Activated CD8-positive, alpha-beta memory T cell treated with anti-CD3 and anti-CD28 coated beads for 1 hour (primary cell): ENCODE results near the gene TENT5C.

Experiments
- DNase-seq, 2 donors: peaks; one replicate each; pipeline ENCODE4 v3.0.0-alpha.2; 2020; ENCODE audit warnings: low read depth in 1 of 2; ENCODE audit errors: extremely low read depth in 1 of 2

Gene TENT5C

DNA sequence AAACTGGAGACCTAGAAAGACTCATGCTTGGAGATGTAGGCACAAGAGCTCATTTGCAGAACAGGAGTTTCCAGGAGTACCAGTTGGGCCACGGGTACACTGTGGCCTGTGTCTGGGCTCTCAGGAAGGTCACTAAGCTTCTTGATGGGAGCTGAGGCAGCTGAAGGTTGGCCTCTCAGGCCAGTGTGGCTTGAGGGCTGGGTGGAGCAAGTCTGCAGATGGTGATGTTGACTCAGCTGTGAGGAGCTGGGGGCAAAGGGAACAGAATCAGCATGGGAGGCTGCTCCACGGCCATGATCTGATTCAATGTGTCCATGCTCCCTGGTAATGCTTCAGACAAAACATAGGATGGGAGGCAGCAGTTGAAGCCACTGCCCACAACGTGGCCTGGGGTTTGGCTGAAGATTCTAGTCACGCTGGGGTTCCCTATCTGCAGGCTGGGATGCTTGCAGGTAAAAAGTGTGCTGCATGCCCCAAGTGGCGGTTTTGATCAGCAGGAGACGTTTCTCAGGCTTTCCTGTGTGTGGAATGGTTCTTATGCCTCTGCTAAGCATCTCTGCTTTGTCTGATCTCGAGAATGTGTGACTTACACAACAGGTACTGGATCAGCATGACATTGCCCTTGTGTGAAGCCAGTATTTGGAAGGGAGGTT is 15.4 kb upstream of the TENT5C start:
- DNase-seq = no peak

DNA sequence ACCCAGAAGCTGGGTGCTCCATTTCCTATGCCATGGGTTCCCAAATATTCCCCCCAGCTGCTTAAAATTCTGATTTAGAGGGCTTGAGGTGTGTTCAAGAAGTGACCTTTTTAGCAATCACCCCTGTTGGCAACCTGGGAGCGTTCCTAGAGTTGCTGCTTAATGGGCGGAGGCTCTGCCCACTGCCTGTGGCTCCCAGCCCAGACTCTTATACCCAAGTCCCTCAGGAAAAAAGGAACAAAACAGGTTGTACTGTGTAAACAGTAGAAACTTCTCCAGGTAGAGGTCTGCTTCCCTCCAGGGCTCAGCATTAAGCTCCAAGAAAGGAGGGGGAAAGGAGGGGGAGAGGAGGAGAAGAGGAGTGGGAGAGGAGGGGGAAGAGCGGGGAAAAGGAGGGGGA is 14.6 kb upstream of the TENT5C start:
- no peak for DNase-seq

DNA sequence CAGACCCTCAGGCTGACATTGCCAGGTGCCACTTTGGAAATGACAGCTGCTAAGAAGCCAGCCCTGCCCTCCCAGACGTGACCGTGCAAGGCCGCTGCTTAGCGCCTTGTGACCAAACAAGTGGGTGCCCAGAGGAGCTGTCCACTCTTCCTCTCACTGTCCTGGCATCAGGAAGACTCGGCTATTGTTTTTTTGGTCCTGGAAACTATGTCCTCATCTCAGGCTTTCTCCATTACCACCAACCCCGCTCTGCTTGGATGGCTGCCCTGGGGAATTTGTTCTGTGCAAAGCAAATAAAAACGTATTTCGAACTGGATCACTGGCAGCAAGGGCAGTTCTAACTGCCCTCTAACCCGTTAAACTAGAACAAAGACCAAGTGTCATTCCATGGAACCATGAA is 13.7 kb upstream of the TENT5C start:
- DNase-seq = no peak

DNA sequence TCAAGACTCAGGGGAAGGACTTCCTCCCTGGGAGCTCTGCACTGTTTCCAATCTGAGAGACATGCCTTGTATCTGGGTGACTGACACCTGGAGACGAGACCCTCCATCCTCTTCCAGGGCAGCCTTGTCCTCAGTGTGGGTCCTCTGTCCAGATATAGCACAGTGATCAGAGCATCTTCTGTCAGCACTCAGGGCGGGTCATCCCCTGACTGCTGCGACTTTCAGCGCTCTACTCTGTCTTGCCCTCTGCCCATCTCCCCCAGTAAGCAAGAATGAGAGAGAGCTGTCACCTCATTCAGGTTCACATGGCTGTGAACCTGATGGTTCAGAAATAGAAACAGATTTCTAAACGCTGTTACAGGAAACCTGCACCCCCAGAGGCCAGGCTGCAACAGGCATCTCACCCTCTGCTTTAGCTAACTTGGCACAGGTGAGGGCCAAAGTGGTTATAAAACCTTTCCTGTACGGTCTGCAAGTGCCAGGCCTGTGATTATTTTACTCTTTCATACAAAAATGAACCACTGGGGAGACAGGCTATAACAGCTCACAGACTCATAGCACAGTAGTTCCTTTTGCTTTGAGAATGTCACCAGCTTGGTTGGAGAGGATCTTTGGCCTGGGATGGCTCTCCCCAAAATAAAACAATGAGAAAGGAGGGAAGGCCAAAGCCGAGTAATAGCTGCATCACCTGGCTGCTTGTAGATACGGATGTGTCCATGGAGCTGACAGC is 11.4 kb upstream of the TENT5C start:
- DNase-seq = no peak

DNA sequence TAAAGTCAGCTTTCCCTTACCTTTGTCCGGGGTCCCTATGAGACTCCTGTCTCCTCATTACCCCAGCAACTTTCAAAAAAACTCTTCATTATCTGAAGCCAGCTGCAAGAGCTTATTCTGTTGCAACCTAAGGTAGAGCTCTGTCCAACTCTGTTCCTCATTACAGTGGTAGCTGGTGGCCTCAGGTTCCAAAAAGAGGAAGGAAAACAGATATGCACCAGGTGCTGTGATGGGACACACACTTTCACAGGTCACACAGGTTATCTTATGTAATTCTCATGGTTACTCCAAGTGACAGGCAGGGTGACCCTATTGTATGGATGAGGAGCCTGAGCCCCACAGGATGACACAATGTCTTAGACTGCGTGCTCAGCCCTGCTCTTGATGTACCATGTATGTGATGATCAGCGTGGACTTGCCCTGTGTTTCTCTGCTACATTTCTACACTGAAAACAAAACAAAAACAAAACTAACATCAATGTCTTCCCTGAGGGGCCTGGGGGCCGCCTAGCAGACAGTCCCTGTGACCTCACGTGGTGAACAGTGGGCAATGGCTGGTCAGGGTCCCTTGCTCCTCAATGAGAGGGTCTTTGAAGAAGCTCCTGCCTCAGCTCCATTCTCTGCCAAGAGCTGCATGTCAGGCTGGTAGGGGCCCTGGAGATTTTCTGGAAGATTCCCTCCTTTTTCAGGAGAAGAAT is 9.7 kb upstream of the TENT5C start:
- DNase-seq = no peak

DNA sequence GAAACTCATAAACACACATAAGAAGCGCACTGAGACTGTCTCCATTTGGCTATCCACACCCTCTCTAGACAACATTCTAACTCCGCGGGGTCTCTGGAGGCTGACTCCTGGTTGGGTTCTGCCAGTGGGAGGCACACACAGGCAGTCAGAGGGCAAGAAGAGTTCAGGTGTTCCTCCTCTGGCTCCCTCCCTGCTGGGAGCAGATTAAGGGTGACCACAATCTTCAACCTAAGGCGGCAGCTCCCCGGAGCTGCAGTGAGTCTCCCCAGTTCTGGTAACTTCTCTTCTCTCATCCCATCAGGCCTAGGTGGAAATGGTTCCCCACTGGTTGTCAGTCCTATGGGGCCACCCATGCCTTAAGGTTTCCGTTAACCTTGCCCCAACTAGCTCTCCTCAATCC is 7.4 kb upstream of the TENT5C start:
- DNase-seq = no peak

DNA sequence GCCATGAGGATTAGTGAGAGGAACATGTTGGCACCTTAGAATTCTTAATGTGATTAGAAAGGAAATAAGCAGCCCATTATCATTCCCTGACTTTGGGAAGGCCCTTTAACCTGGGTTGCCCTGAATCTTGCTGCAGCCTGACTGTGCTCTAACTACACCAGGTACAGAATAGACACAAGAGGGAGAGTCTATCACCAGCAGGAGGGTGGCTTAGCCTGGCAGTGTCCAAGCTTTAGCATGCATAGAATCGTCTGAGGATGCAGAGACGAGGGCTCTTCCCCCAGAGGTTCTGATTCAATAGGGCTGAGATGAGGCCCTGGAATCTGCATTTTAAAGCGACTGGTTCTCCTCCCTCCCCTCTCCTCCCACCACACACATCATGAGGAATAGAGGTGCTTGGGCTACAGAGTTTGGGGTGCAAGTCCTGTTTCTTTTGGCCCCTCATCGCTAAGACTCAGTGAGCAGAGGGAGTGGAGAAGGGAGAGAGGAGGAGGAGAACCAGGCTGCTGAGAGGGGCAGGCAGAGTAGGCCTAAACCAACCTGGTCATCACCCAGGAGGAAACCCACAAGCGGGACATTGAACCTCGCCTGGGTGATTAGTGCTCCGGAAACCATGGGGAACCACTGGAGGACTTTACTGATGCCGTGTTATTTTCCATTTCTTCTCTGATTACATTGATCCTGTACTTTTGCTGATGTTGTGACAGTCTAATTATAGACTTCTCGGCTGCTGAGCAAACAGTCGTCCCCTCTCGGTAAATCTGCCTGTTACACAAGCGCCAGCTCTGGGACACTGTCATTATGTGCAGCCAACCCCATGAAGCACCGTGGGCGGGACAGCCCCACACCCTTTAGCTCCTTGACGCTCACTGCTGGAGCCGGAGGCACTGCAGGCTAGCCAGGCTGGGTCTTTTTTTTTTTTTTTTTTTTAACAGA is 6.3 kb upstream of the TENT5C start:
- no peak for DNase-seq

DNA sequence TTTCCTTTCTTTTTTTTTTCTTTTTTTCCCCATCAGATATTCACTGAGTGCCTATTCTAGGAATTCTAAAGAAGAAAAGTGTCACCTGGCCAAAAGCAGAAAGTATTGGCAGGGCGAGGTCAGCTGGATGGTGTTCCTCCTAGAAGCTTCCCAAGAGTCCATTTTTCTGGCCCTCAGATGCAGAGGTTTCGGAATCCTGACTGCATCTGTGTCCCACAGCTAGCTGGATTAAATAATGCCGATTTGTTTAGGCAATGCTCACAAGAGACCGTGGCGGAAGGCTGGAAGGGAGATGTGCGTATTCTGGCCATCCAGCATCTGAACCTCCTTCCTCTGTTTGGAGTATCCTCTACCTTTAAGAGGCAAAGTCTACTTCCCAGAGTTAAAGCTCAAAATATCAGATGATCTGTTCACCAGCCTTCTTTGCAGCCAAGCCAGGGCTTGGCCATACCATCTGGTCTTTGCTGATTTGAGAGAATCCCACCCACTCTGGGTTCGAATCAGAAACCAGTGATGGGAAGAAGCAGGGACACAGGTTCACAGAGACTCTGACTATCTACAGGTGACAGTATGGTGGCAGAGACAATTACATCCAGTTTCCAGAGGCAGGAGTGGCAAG is 5.4 kb upstream of the TENT5C start:
- no peak for DNase-seq

DNA sequence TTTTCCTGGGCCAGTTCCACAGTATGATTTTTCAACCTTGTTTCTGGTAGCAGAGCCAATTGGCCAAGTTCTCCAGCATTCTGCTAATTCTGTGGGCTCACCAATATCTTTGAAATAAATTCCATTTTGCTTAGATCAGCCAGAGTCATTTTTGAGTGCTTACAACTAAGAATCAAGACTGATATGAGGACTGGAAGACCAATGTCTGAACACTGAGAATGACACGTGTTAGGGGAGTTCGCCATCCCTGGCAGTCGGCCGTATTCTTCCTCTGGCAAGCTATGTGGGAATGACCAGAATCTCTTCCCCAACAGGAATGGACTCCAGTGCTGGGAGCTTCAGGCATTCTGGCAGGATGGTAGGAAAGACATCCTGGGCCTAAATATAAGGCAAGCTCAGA is 4.9 kb upstream of the TENT5C start:
- no peak for DNase-seq

DNA sequence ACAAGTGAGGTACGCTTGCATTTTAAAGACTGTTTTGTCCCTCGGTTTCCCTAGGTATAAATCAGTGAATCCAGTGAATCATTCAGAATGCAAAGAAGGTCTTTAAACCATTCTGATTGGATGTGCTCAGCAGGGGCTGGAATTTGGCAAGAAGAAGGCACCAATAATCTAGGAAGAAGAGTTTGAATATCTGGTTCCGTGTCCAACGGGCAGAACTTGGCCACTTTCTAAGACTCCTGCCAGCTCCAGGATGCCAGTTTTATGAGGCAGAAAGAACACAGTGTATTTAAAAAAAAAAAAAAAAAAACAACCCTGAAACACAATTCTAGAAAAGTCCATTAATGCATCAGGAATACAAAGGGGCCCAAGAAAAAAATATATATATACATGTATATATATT is 3.0 kb upstream of the TENT5C start:
- DNase-seq = no peak

DNA sequence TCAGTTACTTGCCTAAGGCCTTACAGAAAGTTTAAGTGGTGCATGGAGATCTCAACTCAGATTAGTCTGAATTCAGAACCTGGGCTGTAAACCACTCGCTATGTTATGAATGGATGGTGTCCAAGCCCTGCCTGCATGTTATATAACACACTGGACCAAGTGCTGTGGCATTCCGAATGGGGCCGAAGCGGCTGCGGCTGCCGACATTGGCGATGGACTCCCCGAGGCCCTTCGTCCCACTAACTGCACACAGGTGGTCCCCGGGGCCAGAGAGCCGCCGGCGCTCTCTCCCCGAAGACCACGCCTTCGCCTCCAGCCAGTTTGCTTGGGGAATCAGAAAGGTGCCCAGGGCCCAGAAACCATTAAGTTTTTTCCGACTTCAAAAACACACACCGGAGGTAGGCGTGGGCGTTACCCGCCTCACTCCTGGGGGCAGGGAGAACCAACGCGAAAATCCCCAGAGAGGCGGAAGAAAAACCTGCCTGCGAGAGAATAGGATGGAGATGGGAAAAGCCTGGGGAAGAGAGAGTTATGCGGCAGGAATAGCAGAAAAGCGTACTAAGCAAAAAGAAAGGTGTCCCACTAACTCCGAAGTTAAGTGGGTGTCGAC is 579 bp upstream of the TENT5C start:
- no peak for DNase-seq

DNA sequence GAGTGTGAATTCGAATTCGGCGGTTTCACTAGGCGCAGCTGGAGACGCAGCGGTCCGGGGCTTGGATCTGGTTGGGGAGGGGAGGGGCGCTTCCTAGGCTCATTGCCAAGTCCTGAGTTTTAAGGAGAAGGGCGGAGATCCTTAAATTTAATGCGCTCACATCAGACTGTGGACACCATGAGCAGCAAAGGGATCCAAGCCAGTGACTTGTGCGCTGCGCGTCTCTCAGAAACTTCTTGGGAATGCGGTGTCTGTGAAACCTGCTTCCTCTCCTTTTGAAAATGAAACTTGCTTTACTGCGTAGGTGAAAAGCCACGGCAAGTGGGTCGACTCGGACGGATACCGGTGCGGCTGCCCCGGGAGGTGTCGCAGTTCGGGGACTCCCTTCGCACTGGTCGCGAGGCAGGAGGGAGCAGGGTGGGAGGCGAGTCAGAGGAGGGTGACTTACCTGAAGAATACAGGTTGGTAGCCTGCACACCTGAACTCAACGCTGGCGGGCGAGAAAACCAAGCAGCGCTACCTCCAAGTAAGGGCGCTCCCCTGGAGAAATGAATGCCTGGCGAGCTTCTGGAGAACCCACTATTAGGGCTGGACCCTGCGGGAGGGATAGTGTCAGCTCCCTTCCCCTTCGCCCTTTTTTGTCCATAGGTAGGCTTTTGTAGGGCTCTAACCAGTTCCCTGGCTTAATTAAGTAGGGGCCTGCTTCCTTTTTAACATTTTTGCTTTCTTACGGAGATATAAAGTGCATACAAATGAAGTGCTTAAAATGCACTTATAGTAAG is 992 bp downstream of the TENT5C start:
- peak; percentile 17 to 19 for DNase-seq

DNA sequence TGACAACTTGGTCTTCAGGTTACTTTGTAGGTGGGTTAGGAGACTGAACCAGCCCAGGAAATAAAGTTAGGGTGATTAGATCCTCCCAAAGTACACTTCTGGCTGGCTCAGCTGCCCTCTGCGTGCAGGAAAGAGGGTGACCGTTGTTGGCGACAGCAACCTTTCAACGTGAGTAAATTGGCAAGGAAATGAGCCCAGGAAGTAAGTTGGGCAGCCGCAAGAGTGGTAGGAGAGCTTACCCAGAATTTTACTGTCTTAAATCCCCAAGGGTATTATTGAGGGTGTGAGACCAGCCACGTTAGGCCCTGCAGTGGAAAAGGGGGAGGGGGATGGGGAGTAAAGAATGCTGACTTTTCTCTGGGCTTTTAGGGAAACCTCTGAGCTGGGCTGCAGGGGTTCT is 1.6 kb downstream of the TENT5C start:
- DNase-seq = peak; percentile 22 to 25

DNA sequence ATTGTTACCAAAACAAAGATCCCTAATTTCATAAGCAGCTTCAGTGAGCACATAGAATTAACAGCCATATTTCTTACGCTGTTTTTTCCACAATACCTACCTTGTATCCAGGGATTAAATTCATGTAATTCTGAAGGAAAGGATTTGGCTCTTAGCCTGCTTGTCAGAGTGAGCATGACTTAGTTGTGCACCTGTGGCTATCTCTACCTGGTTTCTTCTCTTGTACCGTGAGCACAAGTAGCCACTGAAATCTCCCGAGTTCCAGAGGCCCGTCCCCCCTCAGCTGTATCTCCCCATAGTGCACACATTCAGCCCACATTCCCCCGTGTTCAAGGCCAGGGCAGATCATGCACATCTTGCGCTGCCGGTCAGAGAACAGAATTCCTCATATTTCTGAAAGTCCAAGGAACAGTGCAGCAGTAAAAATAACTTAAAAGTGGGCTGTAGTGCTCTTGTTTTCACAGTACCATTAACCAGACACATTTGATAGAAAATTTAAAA is 2.3 kb downstream of the TENT5C start:
- DNase-seq = no peak

DNA sequence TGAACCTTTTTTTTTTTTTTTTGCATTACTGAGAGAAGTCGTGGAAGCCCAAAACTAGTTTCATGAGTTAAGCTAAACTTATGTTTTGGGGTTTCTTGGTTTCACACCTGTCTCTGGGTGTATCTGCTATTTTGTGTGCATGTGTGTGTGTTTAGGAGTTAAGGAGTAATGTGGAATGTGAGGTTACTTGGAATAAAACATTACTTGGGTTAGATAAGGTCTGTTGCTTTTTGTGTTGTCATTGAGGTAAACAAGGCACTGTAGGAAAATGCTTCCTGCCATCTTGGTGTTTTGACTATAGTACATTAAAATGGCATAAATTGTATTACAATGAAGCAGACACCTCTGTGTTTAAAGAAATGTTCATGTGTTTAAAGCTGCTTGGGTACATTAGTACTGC is 2.9 kb downstream of the TENT5C start:
- DNase-seq = no peak

DNA sequence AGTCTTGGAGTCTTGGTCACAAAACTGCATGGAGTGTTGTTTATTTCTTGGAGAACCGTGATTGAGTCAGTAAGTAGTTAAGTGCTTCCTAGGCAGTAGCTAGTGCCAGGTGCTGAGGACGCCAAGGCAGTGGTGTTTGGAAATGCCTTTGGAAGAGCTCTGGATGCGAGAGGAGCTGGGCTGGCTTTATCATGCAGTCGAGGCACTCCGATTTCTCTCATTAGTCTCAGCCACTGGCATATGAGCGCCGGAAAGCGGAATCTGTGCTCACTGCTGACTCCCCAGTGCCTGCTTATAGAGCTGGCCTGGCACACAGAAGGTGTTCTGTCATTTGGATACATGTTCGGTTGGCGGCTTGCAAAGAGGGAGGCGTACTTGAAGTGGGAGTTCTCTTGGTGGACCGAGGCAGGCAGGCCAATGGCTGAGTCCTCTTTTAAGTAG is 3.6 kb downstream of the TENT5C start:
- DNase-seq = no peak

DNA sequence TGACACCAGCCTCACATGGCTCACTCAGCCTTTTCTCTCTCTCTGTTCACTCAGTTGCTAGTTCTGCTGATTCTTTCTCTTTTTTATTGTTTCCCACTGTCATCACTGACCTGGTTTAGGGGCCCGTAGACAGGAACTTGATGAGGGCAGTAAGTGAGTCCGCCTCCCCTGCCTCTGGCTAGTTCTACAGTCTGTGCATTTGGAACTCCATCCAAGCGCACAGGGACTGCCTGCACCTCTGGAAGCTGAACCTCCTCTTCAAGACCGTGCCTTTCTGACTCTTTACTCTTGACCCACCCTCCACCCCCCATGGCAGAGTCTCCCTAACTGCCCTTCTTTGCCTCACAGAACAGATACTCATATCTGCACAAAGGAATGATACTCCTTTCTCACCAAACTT is 4.2 kb downstream of the TENT5C start:
- no peak for DNase-seq

DNA sequence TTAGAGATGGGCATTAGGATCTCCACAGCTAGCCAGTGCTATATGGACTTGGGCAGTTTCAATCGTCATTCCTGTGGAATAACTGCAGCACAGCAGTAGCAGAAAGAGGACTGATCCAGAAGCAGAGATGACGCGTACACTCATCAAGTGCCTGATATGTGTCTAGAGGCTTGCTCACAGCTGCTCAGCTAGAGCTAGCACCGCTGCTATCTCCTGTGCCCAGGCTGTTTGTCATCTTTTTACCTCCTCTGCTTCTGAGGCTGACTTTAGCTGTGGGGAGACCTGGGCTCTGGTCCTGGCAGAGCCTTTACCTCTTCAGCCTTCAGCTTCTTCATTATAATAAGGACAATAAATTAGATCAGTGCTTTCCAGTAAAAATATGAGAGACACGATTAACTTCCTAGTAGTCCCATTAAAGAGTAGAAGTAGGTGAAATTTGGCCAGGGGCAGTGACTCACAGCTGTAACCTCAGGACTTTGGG is 5.3 kb downstream of the TENT5C start:
- DNase-seq = no peak

DNA sequence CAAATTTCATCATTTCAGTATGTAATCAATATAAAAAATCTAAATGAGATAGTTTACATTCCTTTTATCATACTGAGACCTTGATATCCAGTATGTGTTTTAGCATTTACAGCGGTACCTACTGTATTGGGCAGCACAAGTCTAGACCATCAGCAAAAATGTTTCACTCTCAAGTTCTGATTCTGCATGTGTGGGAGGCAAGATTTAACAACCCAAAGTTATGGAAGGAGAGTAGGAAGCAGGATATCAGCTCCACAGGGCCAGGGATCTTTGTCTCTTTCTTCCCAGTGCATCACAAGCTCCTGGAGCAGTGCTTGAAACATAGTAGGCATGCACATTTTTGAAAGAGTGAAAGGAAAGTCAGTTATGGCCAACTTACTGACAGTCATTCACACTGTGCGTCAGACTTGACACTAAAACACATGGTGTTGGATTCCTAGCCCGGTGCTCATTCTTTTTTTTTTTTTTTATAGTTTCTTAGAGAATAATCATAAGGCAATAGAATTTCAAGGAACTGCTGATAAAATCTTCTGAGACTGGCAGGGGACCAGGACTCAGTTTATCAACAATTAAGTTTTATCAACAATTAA is 6.1 kb downstream of the TENT5C start:
- no peak for DNase-seq
